Mesenchymal stem cell (in vitro differentiated cells and primary cell): Measurements from ENCODE around the gene GNA12.

Experiments
- DNase-seq: peaks from one replicate; pipeline ENCODE4 v3.0.0-alpha.2; 2013
- H2AFZ ChIP-seq: one replicate; pipeline ENCODE4 v1.6.1; 2013; ENCODE audit warnings: low read depth, mild to moderate bottlenecking, control low read depth, inconsistent platforms, low read length, moderate library complexity
- H2AK5ac ChIP-seq: 2 replicates; pipeline ENCODE4 v1.6.1; 2013; ENCODE audit warnings: low read length, moderate library complexity, mild to moderate bottlenecking, inconsistent platforms; ENCODE audit not compliant: severe bottlenecking
- H2BK120ac ChIP-seq: one replicate; pipeline ENCODE4 v1.6.1; 2013; ENCODE audit warnings: low read depth, mild to moderate bottlenecking, inconsistent platforms, low read length, moderate library complexity
- H2BK12ac ChIP-seq, 2 experiments: one replicate each; pipeline ENCODE4 v1.6.1; 2013; ENCODE audit warnings: inconsistent platforms in 2 of 2, low read length in 2 of 2, mild to moderate bottlenecking in 2 of 2, moderate library complexity in 2 of 2, control low read depth in 1 of 2
- H2BK15ac ChIP-seq: one replicate; pipeline ENCODE4 v1.6.1; 2013; ENCODE audit warnings: mild to moderate bottlenecking, low read depth, inconsistent platforms; ENCODE audit not compliant: poor library complexity, severe bottlenecking
- H2BK5ac ChIP-seq: 2 replicates; pipeline ENCODE4 v1.6.1; 2013; ENCODE audit warnings: low read depth, mild to moderate bottlenecking, low read length, control low read depth, inconsistent platforms; ENCODE audit not compliant: poor library complexity, severe bottlenecking
- H3K14ac ChIP-seq, 2 experiments: one replicate each; pipeline ENCODE4 v1.6.1; 2013; ENCODE audit warnings: inconsistent platforms in 2 of 2, low read length in 2 of 2, control low read depth in 1 of 2, mild to moderate bottlenecking in 1 of 2, moderate library complexity in 1 of 2
- H3K18ac ChIP-seq, 2 experiments: one replicate each; pipeline ENCODE4 v1.6.1; 2013; ENCODE audit warnings: inconsistent platforms in 2 of 2, low read length in 2 of 2, control low read depth in 1 of 2, low read depth in 1 of 2, mild to moderate bottlenecking in 1 of 2
- H3K23ac ChIP-seq, 2 experiments: one replicate each; pipeline ENCODE4 v1.6.1; 2013; ENCODE audit warnings: inconsistent platforms in 2 of 2, low read length in 2 of 2, mild to moderate bottlenecking in 2 of 2, moderate library complexity in 2 of 2, control low read depth in 1 of 2
- H3K27ac ChIP-seq: 2 replicates; pipeline ENCODE4 v1.5.1; 2013; ENCODE audit warnings: mild to moderate bottlenecking, moderate library complexity, low read length, control low read depth, inconsistent platforms; ENCODE audit not compliant: poor library complexity, severe bottlenecking
- H3K27me3 ChIP-seq, 2 experiments: 2 replicates each; pipeline versions ENCODE4 v1.6.1 to v1.7.0; 2013; ENCODE audit warnings: low read length in 2 of 2, mild to moderate bottlenecking in 2 of 2, moderate library complexity in 2 of 2, control low read depth in 1 of 2, inconsistent platforms in 1 of 2; ENCODE audit not compliant: control insufficient read depth in 1 of 2, insufficient read depth in 1 of 2
- H3K36me3 ChIP-seq, 2 experiments: 2 replicates each; pipeline versions ENCODE4 v1.6.1 to v1.7.0; 2013; ENCODE audit warnings: low read length in 2 of 2, control low read depth in 1 of 2, inconsistent platforms in 1 of 2, low read depth in 1 of 2, mild to moderate bottlenecking in 1 of 2; ENCODE audit not compliant: insufficient read depth in 2 of 2, control insufficient read depth in 1 of 2
- H3K4ac ChIP-seq, 2 experiments: one replicate each; pipeline ENCODE4 v1.6.1; 2013; ENCODE audit warnings: inconsistent platforms in 2 of 2, low read length in 2 of 2, mild to moderate bottlenecking in 2 of 2, moderate library complexity in 2 of 2, control low read depth in 1 of 2, low read depth in 1 of 2
- H3K4me1 ChIP-seq: 2 replicates; pipeline ENCODE4 v1.6.1; 2013; ENCODE audit warnings: low read depth, low read length, control low read depth; ENCODE audit not compliant: control insufficient read depth, insufficient read depth
- H3K4me2 ChIP-seq: 2 replicates; pipeline ENCODE4 v1.6.1; 2013; ENCODE audit warnings: low read length, mild to moderate bottlenecking, inconsistent platforms; ENCODE audit not compliant: poor library complexity, severe bottlenecking
- H3K4me3 ChIP-seq, 2 experiments: 2 replicates each; pipeline versions ENCODE4 v1.5.1 to v1.7.0; 2013; ENCODE audit warnings: low read length in 2 of 2, mild to moderate bottlenecking in 2 of 2, control low read depth in 1 of 2, low read depth in 1 of 2; ENCODE audit not compliant: insufficient read depth in 1 of 2
- H3K79me1 ChIP-seq: replicated peaks from 2 replicates; pipeline ENCODE4 v1.6.1; 2013; ENCODE audit warnings: mild to moderate bottlenecking, control low read depth, low read length, inconsistent platforms; ENCODE audit not compliant: poor library complexity, severe bottlenecking
- H3K9ac ChIP-seq: 2 replicates; pipeline ENCODE4 v1.7.0; 2013; ENCODE audit warnings: mild to moderate bottlenecking, low read length, moderate library complexity
- H3K9me3 ChIP-seq: 2 replicates; pipeline ENCODE4 v1.7.0; 2013; ENCODE audit warnings: mild to moderate bottlenecking, low read length; ENCODE audit not compliant: control insufficient read depth
- H4K8ac ChIP-seq: one replicate; pipeline ENCODE4 v1.6.1; 2013; ENCODE audit warnings: inconsistent platforms, mild to moderate bottlenecking, low read length, moderate library complexity
- H4K91ac ChIP-seq: one replicate; pipeline ENCODE4 v1.6.1; 2013; ENCODE audit warnings: mild to moderate bottlenecking, low read length, inconsistent platforms
- WGBS: methylation state at CpG from one replicate; pipeline ENCODE4 v1.1.7; 2013; ENCODE audit warnings: mixed read lengths; 5-methylcytosine and 5-hydroxymethylcytosine counted together

Gene GNA12

DNA sequence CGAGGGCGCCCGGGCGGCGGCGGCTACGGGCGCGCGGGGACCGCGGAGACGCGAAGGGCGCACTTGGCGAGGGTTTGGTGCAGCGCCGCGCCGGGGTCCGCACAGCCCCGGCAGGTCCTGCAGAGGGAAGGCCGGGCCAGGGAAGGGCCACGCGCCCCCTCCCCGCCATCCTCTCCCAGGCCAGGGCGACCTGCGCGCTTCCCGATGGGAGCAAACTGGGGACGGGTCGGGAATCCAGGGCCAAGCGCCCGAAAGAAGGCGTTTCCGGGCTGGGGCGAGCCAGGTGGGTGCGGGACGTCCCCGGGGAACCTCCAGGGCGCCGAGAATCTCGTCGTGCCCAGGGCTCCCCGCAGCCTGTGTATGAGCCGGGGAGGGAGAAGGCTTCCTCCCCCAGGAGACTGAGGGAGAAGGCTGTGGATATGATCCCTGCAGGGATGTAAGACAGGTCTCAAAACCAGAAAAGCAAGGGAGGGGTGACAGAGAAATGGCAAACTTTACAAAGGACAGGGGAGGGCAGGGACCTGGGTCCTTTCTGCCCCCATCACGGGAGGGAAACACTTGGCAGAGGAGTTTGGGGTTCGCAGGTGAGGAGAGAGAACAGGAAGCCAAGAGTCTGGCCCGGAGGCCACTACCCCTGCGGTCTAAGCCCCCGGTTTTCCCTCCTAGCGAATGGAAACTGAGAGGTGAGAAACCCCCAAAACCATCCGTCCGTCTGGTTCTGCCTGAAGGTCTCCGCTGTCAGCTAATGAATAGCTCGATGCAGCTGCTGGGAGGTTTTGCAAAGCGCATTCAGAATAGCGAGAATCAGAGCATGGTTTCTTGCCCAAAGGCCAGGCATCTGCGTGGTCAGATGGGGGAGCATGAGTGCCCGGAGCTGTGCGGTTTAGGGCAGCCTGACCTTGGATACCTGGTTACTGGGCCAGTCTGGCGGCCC, 155.4 kb downstream of the GNA12 start:
- no peaks in the 10 kb centered on the region for H3K79me1 ChIP-seq
- H3K27ac ChIP-seq: no peak overlapping the region
- WGBS: 28% methylated on average over 38 of the region's 62 CpGs
- H3K23ac ChIP-seq: no peak overlapping the region
- no peak overlapping the region for H2AK5ac ChIP-seq
- H4K8ac ChIP-seq: peak overlapping the region; percentile 47
- no peak overlapping the region for H2AFZ ChIP-seq
- H3K36me3 ChIP-seq: no peaks in the 10 kb centered on the region
- no peak overlapping the region for H3K9ac ChIP-seq
- H3K4me2 ChIP-seq: peak overlapping the region; percentile 69
- H3K9me3 ChIP-seq: no peaks in the 10 kb centered on the region
- H2BK5ac ChIP-seq: peak overlapping the region; percentile 24
- peak overlapping the region; percentile 64 for H4K91ac ChIP-seq
- H2BK120ac ChIP-seq: no peak overlapping the region
- H2BK15ac ChIP-seq: no peak overlapping the region
- DNase-seq: no peak
- no peak overlapping the region for H2BK12ac ChIP-seq
- peak overlapping the region; percentile 33 to 51 for H3K4me3 ChIP-seq
- H3K27me3 ChIP-seq: peaks cover 24 to 38% of the 10 kb centered on the region in 2 experiments
- peaks cover 35% of the 10 kb centered on the region for H3K4me1 ChIP-seq
- no peak overlapping the region for H3K18ac ChIP-seq
- H3K14ac ChIP-seq: no peak overlapping the region
- H3K4ac ChIP-seq: no peak overlapping the region

DNA sequence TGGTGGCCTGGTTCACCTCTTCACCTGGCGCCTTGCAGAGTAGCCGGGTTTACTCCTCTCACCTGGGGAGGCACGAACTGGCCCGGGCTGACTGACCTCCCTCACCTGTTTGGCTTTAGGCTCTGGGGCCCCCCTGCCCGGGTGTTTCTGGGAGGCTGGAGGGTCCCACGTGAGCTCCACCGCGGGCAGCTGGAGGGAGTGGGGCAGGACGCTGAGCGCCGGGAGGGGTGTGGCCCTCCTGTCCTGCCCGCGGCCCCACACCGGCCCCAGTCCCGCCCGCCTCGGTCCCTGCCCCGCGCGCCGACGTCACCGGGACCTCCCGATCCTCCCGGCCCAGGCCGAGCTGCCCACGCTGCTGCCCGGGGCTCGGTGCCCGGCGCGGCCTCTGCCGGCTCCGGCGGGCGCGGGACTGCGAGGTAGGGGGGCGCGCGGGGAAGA, 156.2 kb downstream of the GNA12 start, which contains the start of gene AMZ1:
AMZ1 (plus strand) TSS at position 322 of the 438 bp plus-strand sequence. CDS start 12,250 bp downstream, outside the sequence.
- H3K18ac ChIP-seq: no peak within 1 kb of the TSS
- H3K4me3 ChIP-seq: peak within 1 kb of the TSS; percentile 46 to 51
- H3K9ac ChIP-seq: peak within 1 kb of the TSS; percentile 59
- no peak for DNase-seq
- H2BK120ac ChIP-seq: no peak within 1 kb of the TSS
- H2AFZ ChIP-seq: no peak within 1 kb of the TSS
- H3K23ac ChIP-seq: peak within 1 kb of the TSS in 1 of 2 experiments; percentile 93
- H3K36me3 ChIP-seq: no peaks in the 10 kb centered on the region
- peak within 1 kb of the TSS; percentile 24 for H2BK5ac ChIP-seq
- no peak within 1 kb of the TSS for H3K14ac ChIP-seq
- no peaks in the 10 kb centered on the region for H3K79me1 ChIP-seq
- peak within 1 kb of the TSS; percentile 64 for H4K91ac ChIP-seq
- no peak within 1 kb of the TSS for H2BK12ac ChIP-seq
- H3K9me3 ChIP-seq: no peaks in the 10 kb centered on the region
- WGBS: 11% methylated on average over 29 of the region's 41 CpGs
- H2AK5ac ChIP-seq: no peak within 1 kb of the TSS
- peak within 1 kb of the TSS; percentile 8 for H3K27ac ChIP-seq
- peak within 1 kb of the TSS; percentile 69 for H3K4me2 ChIP-seq
- peaks cover 34% of the 10 kb centered on the region for H3K4me1 ChIP-seq
- H3K4ac ChIP-seq: no peak within 1 kb of the TSS
- peak within 1 kb of the TSS; percentile 13 for H2BK15ac ChIP-seq
- H4K8ac ChIP-seq: peak within 1 kb of the TSS; percentile 47
- peaks cover 24 to 38% of the 10 kb centered on the region in 2 experiments for H3K27me3 ChIP-seq

- H2AFZ ChIP-seq: no peak overlapping the region
- H2AK5ac ChIP-seq: no peak overlapping the region
- H3K4ac ChIP-seq: no peak overlapping the region
- peak overlapping the region; percentile 0 for H2BK5ac ChIP-seq
- H3K27ac ChIP-seq: peak overlapping the region; percentile 8
- peak overlapping the region; percentile 59 for H3K9ac ChIP-seq
- H3K4me1 ChIP-seq: peaks cover 34% of the 10 kb centered on the region
- H4K91ac ChIP-seq: peak overlapping the region; percentile 41
- no peaks in the 10 kb centered on the region for H3K9me3 ChIP-seq
- peak overlapping the region; percentile 46 to 51 for H3K4me3 ChIP-seq
- no peak overlapping the region for H3K18ac ChIP-seq
- peak; percentile 28 for DNase-seq
- H2BK12ac ChIP-seq: no peak overlapping the region
- no peaks in the 10 kb centered on the region for H3K36me3 ChIP-seq
- H3K27me3 ChIP-seq: peaks cover 24 to 39% of the 10 kb centered on the region in 2 experiments
- H3K14ac ChIP-seq: no peak overlapping the region
- H2BK120ac ChIP-seq: no peak overlapping the region
- peak overlapping the region; percentile 69 for H3K4me2 ChIP-seq
- H3K23ac ChIP-seq: peak overlapping the region in 1 of 2 experiments; percentile 93
- peak overlapping the region; percentile 13 for H2BK15ac ChIP-seq
- H3K79me1 ChIP-seq: no peaks in the 10 kb centered on the region
- H4K8ac ChIP-seq: no peak overlapping the region
- 64% methylated on average over 17 of the region's 17 CpGs for WGBS
Measured at GRCh38 chr7:2687338-2687869, 156.7 kb downstream of the GNA12 start.

- Histone ChIP-seq H3K18ac (no peak overlapping the region), H2BK5ac (no peak overlapping the region), H3K4ac (no peak overlapping the region), H3K9me3 (no peaks in the 10 kb centered on the region), H2BK15ac (no peak overlapping the region), H2AFZ (no peak overlapping the region), H4K91ac (no peak overlapping the region), H4K8ac (no peak overlapping the region), H3K36me3 (no peaks in the 10 kb centered on the region), H3K9ac (no peak overlapping the region), H3K23ac (no peak overlapping the region), H2BK12ac (no peak overlapping the region), H3K14ac (no peak overlapping the region), H3K4me1 (peaks cover 34% of the 10 kb centered on the region), H3K27ac (no peak overlapping the region), H3K4me3 (no peak overlapping the region), H3K27me3 (peaks cover 29 to 51% of the 10 kb centered on the region in 2 experiments), H2AK5ac (no peak overlapping the region), H3K79me1 (no peaks in the 10 kb centered on the region), H2BK120ac (no peak overlapping the region), H3K4me2 (no peak overlapping the region)
- 96% methylated on average over 13 of the region's 14 CpGs for WGBS
- no peak for DNase-seq
Measured at GRCh38 chr7:2686101-2686500, 158.0 kb downstream of the GNA12 start.
